ENCODE results near the gene DLG2. TPM values are rescaled to one million over a fixed set of nuclear protein-coding genes. Genes with fewer than 3 reads are reported as not detected.

Gene DLG2
- total and polyA plus RNA-seq, 2 of the 8 experiments (the other 6 are each of a cell fraction or from before 2014, with no cell fraction given), result 1.7 to 14.3 TPM

DNA sequence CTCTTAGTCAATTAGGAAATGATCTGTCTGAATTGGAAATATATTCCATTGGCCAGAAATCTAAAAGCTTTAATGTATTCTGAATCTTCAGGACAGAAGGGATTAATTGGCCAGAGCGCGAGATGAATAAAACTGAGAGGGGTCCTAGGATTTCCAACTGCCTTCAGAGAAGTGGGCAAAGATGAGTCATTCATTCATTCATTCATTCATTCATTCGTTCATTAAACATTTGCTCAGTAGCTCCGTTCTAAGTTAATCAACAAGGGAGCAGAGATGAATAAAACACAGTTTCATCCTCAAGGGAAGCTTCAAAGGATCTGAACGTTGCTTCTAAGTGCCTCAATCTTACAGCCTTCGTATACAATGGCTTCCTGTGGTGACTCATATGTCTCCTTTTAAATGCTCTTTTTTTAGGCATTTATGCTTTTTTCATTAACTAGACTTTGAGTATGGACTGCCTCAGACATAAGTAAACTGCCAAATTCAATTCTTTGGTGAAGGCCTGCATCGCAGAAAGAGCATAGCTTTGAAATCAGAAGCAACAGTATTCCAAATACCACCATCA lies 1803.6 kb downstream of the DLG2 start:
- no peak overlapping the region for H2BK120ac ChIP-seq (replicated peaks; ENCODE audit: low read depth, low read length)
- TF ChIP-seq BRCA1 (IDR thresholded peaks at IDR 0.05; ENCODE audit: low read depth, low read length), result no peak
- no peak for TF ChIP-seq SP2 (IDR thresholded peaks at IDR 0.05; ENCODE audit: low read length)
- TF ChIP-seq, protein P1, sequence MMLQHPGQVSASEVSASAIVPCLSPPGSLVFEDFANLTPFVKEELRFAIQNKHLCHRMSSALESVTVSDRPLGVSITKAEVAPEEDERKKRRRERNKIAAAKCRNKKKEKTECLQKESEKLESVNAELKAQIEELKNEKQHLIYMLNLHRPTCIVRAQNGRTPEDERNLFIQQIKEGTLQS (IDR thresholded peaks at IDR 0.05; ENCODE audit: insufficient read depth, low read depth, low read length), result no peak
- no peak for TF ChIP-seq KDM5A (IDR thresholded peaks at IDR 0.05; ENCODE audit: low read length)
- TF ChIP-seq CREB1 (IDR thresholded peaks at IDR 0.05), result no peak
- no peak for TF ChIP-seq FOSL1 (IDR thresholded peaks at IDR 0.05; ENCODE audit: insufficient read depth, low read depth, low read length)
- TF ChIP-seq MAX (IDR thresholded peaks at IDR 0.05), result no peak
- no peak for TF ChIP-seq PHF8 (conservative IDR thresholded peaks at IDR 0.05; ENCODE audit: low read depth, low read length)
- TF ChIP-seq SIX5 (IDR thresholded peaks at IDR 0.05; ENCODE audit: low read depth, low read length), result no peak
- TF ChIP-seq POU5F1 (IDR thresholded peaks at IDR 0.05; ENCODE audit: low read depth, low read length), result no peak
- no peak for TF ChIP-seq CTBP2 (IDR thresholded peaks at IDR 0.05; ENCODE audit: borderline replicate concordance, insufficient read depth, insufficient read length, low read length)
- no peak for TF ChIP-seq CHD1 (IDR thresholded peaks at IDR 0.05; ENCODE audit: low read depth, low read length)
- H3K27ac ChIP-seq (ENCODE audit: low read depth, low read length), result no peak overlapping the region
- H2BK20ac ChIP-seq (ENCODE audit: low read length), result no peak overlapping the region
- H3K23me2 ChIP-seq (ENCODE audit: low read depth, low read length), result no peaks in the 10 kb centered on the region
- no peak overlapping the region for H3K56ac ChIP-seq (replicated peaks; ENCODE audit: insufficient read length, low read depth, low read length)
- H4K91ac ChIP-seq (replicated peaks; ENCODE audit: insufficient read length, low read length), result no peak overlapping the region
- no peak overlapping the region for H3K4me2 ChIP-seq (ENCODE audit: insufficient read depth in 1 of 2, low read depth in 2 of 2, low read length in 2 of 2)
- H3K36me3 ChIP-seq (ENCODE audit: control insufficient read depth in 2 of 4, insufficient read depth in 4 of 4, low read length in 3 of 4), result no peaks in the 10 kb centered on the region
- H4K5ac ChIP-seq (ENCODE audit: insufficient read length, low read depth, low read length), result no peak overlapping the region
- no peak overlapping the region for H3K9ac ChIP-seq (replicated peaks in 1 of 4; ENCODE audit: extremely low read depth in 1 of 4, low read depth in 3 of 4, low read length in 3 of 4)
- ChIA-PET CTCF (ENCODE audit: partially characterized antibody) (interaction anchor here (0.8 to 5.9 kb wide), 8 partner anchors 8 to 604 kb away, joined by 3 to 32 read pairs (median 7); no protein-coding TSS in a partner anchor), POLR2A (ENCODE audit: partially characterized antibody) (interaction anchor here (1.2 kb wide), 1 partner anchor 538 kb away, joined by 4 read pairs; the partner anchor contains the start of gene CCDC90B)
- no peak overlapping the region for H2BK12ac ChIP-seq (ENCODE audit: low read depth, low read length)
- H4K8ac ChIP-seq (ENCODE audit: extremely low read depth, insufficient read depth, low read length), result no peak overlapping the region
- H2AK5ac ChIP-seq (ENCODE audit: low read depth, low read length), result no peak overlapping the region
- no peaks in the 10 kb centered on the region for H3K79me1 ChIP-seq (ENCODE audit: low read depth, low read length)
- no peaks in the 10 kb centered on the region for H3K4me1 ChIP-seq (replicated peaks in 1 of 4; ENCODE audit: control insufficient read depth in 3 of 4, insufficient read depth in 4 of 4, low read length in 3 of 4)
- H3K4me3 ChIP-seq (ENCODE audit: extremely low read depth in 1 of 4, insufficient read depth in 2 of 4, low read depth in 3 of 4, low read length in 4 of 4), result no peak overlapping the region
- no peak overlapping the region for H3K14ac ChIP-seq (ENCODE audit: insufficient read length)
- no peak overlapping the region for H3K23ac ChIP-seq (ENCODE audit: insufficient read length)
- no peaks in the 10 kb centered on the region for H4K20me1 ChIP-seq (replicated peaks in 1 of 2; ENCODE audit: control insufficient read depth in 1 of 2, insufficient read depth in 2 of 2, low read length in 2 of 2)
- H3K27me3 ChIP-seq (replicated peaks in 1 of 4; ENCODE audit: control insufficient read depth in 3 of 4, extremely low read depth in 1 of 4, insufficient read depth in 3 of 4, low read length in 3 of 4), result peaks cover 0 to 1% (median 0%) of the 10 kb centered on the region in 4 experiments; a peak in 1 of 7 replicates
- no peaks in the 10 kb centered on the region for H3K9me3 ChIP-seq (ENCODE audit: insufficient read depth in 2 of 2, low read depth in 1 of 2, low read length in 1 of 2)
- 81% methylated on average over 7 of the region's 7 CpGs; no CpG with 5 or more reads in 1 of the 2 experiments for WGBS, 2 experiments (ENCODE audit: extremely low coverage in 1 of 2, insufficient coverage in 1 of 2, insufficient read length in 1 of 2, insufficient replicate concordance in 2 of 2, low coverage in 1 of 2, low lambda C conversion rate in 2 of 2, missing lambda C conversion rate in 1 of 2)
- no peak for FAIRE-seq
- no peak overlapping the region for H2AFZ ChIP-seq (ENCODE audit: low read length)
- no peaks in the 10 kb centered on the region for H3K79me2 ChIP-seq (ENCODE audit: control insufficient read depth in 1 of 2, insufficient read depth in 2 of 2, low read length in 2 of 2)
- no peak for DNase-seq (ENCODE audit: low read depth in 1 of 2, low spot score in 2 of 2)
- H2BK5ac ChIP-seq (ENCODE audit: low read depth, low read length), result no peak overlapping the region
- H3K18ac ChIP-seq (ENCODE audit: extremely low read depth, low read length), result no peak overlapping the region
- H2BK15ac ChIP-seq (ENCODE audit: low read length), result no peak overlapping the region
- no peak overlapping the region for H3K4ac ChIP-seq (replicated peaks; ENCODE audit: insufficient read length, low read depth, low read length)
